Muscle layer of duodenum (tissue), 2 donors: ENCODE results near the gene PHYKPL.
"Not testable (repeated sequence)": the region's sequence is repeated elsewhere in the genome, so short reads cannot be mapped to it uniquely, and the experiment has no call there.

ENCODE experiments used
- H3K27ac ChIP-seq: one replicate; pipeline ENCODE4 v1.7.0; 2013; ENCODE audit warnings: mild to moderate bottlenecking, low read length
- H3K27me3 ChIP-seq: one replicate; pipeline ENCODE4 v1.7.0; 2013; ENCODE audit warnings: low read depth, mild to moderate bottlenecking, control low read depth, low read length
- H3K36me3 ChIP-seq, 2 donors: one replicate each; pipeline ENCODE4 v1.7.0; 2013; ENCODE audit warnings: low read length in 2 of 2, control low read depth in 1 of 2, mild to moderate bottlenecking in 1 of 2; ENCODE audit not compliant: insufficient read depth in 2 of 2, control insufficient read depth in 1 of 2
- H3K4me1 ChIP-seq, 2 donors: one replicate each; pipeline ENCODE4 v1.7.0; 2013; ENCODE audit warnings: low read length in 2 of 2, mild to moderate bottlenecking in 2 of 2, control low read depth in 1 of 2, moderate library complexity in 1 of 2; ENCODE audit not compliant: insufficient read depth in 2 of 2, control insufficient read depth in 1 of 2
- H3K4me3 ChIP-seq, 2 donors: one replicate each; pipeline ENCODE4 v1.7.0; 2013; ENCODE audit warnings: low read length in 2 of 2, low read depth in 1 of 2, mild to moderate bottlenecking in 1 of 2
- H3K9me3 ChIP-seq, 2 donors: one replicate each; pipeline ENCODE4 v1.7.0; 2013; ENCODE audit warnings: low read length in 2 of 2, control low read depth in 1 of 2, mild to moderate bottlenecking in 1 of 2; ENCODE audit not compliant: control insufficient read depth in 1 of 2
- donor health status: healthy.

The PHYKPL gene

DNA sequence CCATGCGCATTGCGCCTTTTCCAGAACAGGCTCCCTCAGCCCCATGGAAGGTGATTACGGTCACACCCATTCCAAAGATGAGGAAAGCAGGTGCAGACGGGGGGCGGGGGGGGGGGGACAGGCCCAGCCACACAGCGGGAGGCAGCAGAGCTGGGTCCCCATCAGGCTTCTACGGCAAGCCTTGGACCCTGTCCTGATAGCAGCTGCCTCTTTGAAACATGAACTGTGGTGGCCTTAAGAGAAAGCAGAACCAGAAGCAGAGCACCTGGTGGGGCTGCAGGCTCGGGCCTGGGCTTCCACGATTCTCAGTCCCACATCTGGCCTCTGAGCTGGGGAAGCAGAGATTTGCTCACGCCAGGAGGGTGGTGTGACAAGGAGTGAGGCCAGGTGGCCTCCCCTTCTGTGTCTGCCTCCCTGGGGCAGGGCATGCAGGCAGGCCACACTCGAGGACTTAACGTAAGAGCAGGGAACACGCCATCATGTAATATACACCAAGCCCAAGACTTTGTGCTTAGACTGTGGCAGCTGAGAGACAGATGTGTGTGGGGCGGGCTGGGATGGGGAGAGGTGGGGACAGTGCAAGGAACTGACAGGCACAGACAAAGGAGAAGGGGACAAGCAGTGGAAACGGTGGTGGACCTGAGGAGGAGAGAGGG is 14.2 kb upstream of the PHYKPL start:
- no peaks in the 10 kb centered on the region for H3K9me3 ChIP-seq
- H3K4me1 ChIP-seq: peaks cover 0 to under 1% of the 10 kb centered on the region in 2 donors
- no peak overlapping the region for H3K4me3 ChIP-seq
- no peaks in the 10 kb centered on the region for H3K27me3 ChIP-seq
- no peaks in the 10 kb centered on the region for H3K36me3 ChIP-seq
- H3K27ac ChIP-seq: no peak overlapping the region

GRCh38 chr5:178245389-178245788 is 12.8 kb upstream of the PHYKPL start:
- H3K27ac ChIP-seq: no peak overlapping the region
- no peaks in the 10 kb centered on the region for H3K27me3 ChIP-seq
- no peaks in the 10 kb centered on the region for H3K36me3 ChIP-seq
- H3K4me3 ChIP-seq: no peak overlapping the region
- peaks cover 0 to 6% of the 10 kb centered on the region in 2 donors for H3K4me1 ChIP-seq
- H3K9me3 ChIP-seq: no peaks in the 10 kb centered on the region

DNA sequence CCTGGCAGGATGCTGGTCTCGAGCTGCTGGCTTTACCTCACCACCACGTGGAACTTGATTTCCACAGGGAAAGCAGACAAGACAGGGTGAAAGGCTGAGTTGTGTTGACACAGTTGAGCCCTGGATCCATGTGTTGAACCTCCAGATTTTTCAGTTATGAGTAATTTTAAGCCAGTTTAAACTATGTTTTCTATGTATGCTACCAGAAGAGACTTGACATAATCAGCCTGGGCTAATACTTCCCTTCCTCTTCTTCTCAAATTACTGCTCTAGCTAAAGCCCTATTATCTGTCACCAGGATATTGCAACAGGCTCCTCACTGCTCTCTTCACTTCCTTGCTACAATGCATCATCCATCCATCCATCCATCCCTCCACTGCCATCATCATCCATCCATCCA is 12.0 kb upstream of the PHYKPL start:
- Histone ChIP-seq H3K36me3 (no peaks in the 10 kb centered on the region), H3K27ac (no peak overlapping the region), H3K4me3 (no peak overlapping the region), H3K4me1 (peaks cover 0 to 6% of the 10 kb centered on the region in 2 donors), H3K9me3 (no peaks in the 10 kb centered on the region), H3K27me3 (no peaks in the 10 kb centered on the region)

GRCh38 chr5:178242416-178242815 is 9.8 kb upstream of the PHYKPL start:
- no peaks in the 10 kb centered on the region for H3K36me3 ChIP-seq
- H3K27ac ChIP-seq: no peak overlapping the region
- no peak overlapping the region for H3K4me3 ChIP-seq
- peaks cover 0 to 6% of the 10 kb centered on the region in 2 donors for H3K4me1 ChIP-seq
- H3K27me3 ChIP-seq: no peaks in the 10 kb centered on the region
- no peaks in the 10 kb centered on the region for H3K9me3 ChIP-seq

GRCh38 chr5:178241688-178242231 is 9.2 kb upstream of the PHYKPL start:
- Histone ChIP-seq H3K4me3 (no peak overlapping the region), H3K27ac (no peak overlapping the region), H3K27me3 (no peaks in the 10 kb centered on the region), H3K4me1 (peaks cover under 1 to 6% of the 10 kb centered on the region in 2 donors), H3K9me3 (no peaks in the 10 kb centered on the region), H3K36me3 (no peaks in the 10 kb centered on the region)

DNA sequence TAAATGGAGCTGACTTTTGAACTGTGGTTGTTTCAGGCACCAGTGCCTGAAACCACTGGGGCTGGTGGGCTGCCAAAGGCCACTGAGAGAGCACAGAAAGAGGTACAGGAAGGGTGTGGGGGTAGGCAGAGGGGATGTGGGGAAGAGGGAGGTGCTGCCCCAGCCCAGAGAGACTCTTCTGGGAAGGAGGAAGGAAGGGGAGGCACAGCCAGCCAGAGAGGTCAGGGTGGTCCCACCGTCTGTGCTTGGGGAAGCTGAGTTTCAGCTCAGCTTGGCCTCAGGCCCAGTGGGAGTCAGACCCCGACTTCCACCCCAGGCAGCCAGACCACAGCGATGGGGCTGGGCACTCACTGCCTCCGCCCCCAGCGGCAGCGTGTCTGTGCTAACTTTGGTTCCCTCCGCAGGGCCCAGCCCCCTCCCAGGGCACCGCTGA is 8.6 kb upstream of the PHYKPL start:
- Histone ChIP-seq H3K36me3 (no peaks in the 10 kb centered on the region), H3K27me3 (no peaks in the 10 kb centered on the region), H3K27ac (no peak overlapping the region), H3K4me3 (no peak overlapping the region), H3K4me1 (peaks cover 6% of the 10 kb centered on the region in 2 donors), H3K9me3 (no peaks in the 10 kb centered on the region)

- no peak overlapping the region for H3K4me3 ChIP-seq
- H3K27ac ChIP-seq: no peak overlapping the region
- H3K4me1 ChIP-seq: peaks cover 6% of the 10 kb centered on the region in 2 donors
These were observed 8.2 kb upstream of the PHYKPL start for GRCh38 chr5:178240766-178241165.

GRCh38 chr5:178240341-178240741 is 7.7 kb upstream of the PHYKPL start:
- Histone ChIP-seq H3K27ac (no peak overlapping the region), H3K4me1 (peaks cover 6% of the 10 kb centered on the region in 2 donors)

More at GRCh38 chr5:178240766-178241165, 8.2 kb upstream of the PHYKPL start:
- no peaks in the 10 kb centered on the region for H3K36me3 ChIP-seq
- H3K27me3 ChIP-seq: no peaks in the 10 kb centered on the region
- H3K9me3 ChIP-seq: no peaks in the 10 kb centered on the region

GRCh38 chr5:178239626-178240301 is 7.2 kb upstream of the PHYKPL start:
- not testable (repeated sequence) for H3K27ac ChIP-seq, H3K4me3 ChIP-seq, H3K27me3 ChIP-seq, H3K4me1 ChIP-seq, H3K9me3 ChIP-seq, H3K36me3 ChIP-seq

More at GRCh38 chr5:178240341-178240741, 7.7 kb upstream of the PHYKPL start:
- Histone ChIP-seq H3K4me3 (no peak overlapping the region), H3K27me3 (no peaks in the 10 kb centered on the region), H3K36me3 (no peaks in the 10 kb centered on the region), H3K9me3 (no peaks in the 10 kb centered on the region)

DNA sequence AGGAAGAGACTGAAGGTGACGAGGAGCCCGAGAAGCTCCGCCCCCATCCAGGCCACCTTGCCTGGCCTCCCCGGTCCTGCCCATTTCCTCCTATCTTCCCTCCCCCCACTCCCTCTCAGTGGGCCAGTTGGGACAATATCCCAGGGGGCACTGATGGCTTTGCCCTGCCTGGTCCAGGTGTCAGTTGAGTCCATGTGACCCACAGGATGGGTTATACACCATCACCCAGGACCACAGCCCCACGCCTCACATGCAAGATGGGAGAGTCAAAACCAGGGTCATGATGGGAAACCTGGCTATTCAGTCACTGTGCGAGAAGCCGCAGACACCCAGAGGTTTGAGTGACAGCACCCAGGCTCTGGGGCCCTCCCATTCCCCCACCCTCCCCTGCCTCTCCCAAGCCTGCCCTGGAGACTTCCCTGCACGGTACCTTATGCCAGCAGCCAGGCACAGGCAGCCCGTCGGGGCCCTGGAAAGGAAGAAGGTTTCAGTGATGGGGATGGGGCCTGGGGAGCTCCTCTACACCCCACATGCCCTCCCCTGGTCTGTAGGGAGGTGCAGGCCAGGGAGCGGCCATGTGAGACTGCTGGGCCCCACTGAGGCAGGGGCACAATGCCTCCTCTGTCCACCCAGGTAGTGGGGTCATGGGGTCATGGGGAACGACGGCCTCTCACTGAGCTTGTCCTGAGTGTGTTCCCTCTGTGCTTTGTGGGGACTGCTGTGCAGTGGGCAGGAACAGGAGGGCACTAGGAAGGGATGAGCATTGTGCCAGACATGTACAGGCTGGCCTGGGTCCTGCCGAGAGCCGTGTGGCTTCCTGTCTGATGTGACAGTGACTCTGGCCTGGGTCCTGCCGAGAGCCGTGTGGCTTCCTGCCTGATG is 6.3 kb upstream of the PHYKPL start:
- Histone ChIP-seq H3K27ac (no peak overlapping the region), H3K4me1 (peaks cover 6% of the 10 kb centered on the region in 2 donors), H3K27me3 (no peaks in the 10 kb centered on the region), H3K9me3 (no peaks in the 10 kb centered on the region), H3K4me3 (no peak overlapping the region), H3K36me3 (no peaks in the 10 kb centered on the region)

DNA sequence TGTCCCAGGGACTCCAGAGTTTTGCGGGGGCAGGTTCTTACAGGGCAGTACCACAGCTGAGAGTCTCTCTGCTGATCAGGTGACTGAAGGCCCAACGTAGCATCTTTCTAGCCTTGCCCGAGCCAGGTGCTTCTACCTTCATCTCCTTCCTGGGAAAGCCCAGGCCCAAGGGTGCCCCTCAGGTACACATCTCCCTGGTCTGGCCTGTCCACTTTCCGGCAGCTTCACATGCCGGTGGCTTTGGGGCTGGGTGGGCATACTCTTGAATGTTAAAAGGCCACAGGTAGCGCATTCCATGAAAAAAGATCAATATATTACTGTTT is 5.7 kb upstream of the PHYKPL start:
- H3K4me3 ChIP-seq: no peak overlapping the region
- no peaks in the 10 kb centered on the region for H3K36me3 ChIP-seq
- H3K27me3 ChIP-seq: no peaks in the 10 kb centered on the region
- no peaks in the 10 kb centered on the region for H3K9me3 ChIP-seq
- peaks cover 6% of the 10 kb centered on the region in 2 donors for H3K4me1 ChIP-seq
- H3K27ac ChIP-seq: peak overlapping the region; percentile 2
